Middle frontal gyrus (tissue), 1 donor: ENCODE results near the gene PTPRN2.
A peak's percentile ranks its signal among the peaks of the same experiment; 100 is the strongest.
"Not testable (repeated sequence)": the region's sequence is repeated elsewhere in the genome, so short reads cannot be mapped to it uniquely, and the experiment has no call there.

ENCODE experiments used
- DNase-seq: peaks from one replicate; pipeline ENCODE4 v3.0.0-alpha.2; 2015; ENCODE audit warnings: low spot score; ENCODE audit errors: extremely low spot score

The PTPRN2 gene

GRCh38 chr7:158587162-158588084 lies at the start of gene PTPRN2:
Gene PTPRN2, minus strand, starts transcription at chr7:158587823.
- peak; percentile 22 for DNase-seq

- no peak for DNase-seq
Measured at GRCh38 chr7:158633055-158633956, 45.7 kb upstream of the PTPRN2 start.

DNA sequence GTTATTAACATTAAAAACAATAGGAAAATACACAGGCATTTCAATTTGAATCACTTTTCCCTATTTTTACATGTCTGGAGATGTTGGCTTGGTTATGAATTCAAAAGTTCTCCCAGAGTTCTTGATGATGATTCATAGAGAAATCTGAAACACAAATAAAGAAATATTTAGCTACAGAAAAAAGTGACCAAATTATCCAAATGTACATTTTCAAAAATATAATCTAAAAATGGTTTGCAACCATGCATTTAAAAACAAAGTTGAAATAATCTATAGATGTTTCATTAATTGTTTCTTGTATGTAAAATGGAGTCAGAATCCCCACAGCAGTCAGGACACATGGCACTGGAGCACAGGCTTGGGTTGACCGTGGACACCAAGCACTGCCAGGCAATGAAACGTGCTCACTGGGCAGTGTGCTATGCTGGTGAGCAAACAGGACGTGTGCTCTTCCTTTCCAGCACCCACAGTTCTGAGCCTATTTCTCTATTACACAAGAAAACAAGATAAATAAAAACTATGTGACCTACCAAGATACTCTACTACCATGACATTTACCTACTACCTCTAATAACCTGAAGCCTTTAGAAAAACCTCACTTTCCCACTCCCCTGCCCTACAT lies 44.1 kb upstream of the PTPRN2 start:
- no peak for DNase-seq

DNA sequence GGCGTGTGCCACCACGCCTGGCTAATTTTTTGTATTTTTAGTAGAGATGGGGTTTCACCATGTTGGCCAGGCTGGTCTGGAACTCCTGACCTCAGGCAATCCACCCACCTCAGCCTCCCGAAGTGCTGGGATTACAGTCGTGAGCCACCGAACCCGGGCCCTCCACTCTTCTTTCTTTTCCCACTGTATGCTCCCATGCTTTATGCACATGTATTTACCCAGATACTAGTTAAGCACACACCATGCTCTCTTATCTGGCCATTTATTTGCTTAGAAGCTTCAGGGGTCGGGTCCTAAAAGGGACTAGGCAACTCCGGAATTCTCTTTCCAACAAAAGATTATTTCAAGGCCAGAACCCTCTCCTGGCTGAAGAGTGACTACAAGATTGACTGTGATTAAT lies 38.7 kb upstream of the PTPRN2 start:
- not testable (repeated sequence) for DNase-seq

- DNase-seq, result no peak
Measured at GRCh38 chr7:158623241-158623640, 35.6 kb upstream of the PTPRN2 start.

GRCh38 chr7:158620839-158621441 lies 33.3 kb upstream of the PTPRN2 start:
- DNase-seq, result no peak

DNA sequence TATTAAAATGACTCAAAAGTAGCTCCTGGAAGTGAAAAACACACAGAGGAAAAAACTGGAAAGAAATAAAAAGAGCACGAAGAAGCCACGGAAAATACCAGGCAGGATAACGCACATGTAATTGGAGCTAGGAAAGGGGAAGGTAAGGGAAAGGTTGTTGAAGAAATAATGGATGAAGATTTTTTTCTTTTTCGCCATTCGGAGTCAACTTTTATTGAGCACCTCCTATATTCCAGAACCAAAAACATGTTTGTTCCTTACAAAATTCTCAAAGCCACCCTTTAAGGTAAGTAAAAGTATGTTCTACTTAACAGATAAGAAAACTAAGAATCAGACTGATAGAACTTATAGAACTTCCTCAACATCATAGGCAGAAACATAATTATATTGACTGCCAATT lies 32.8 kb upstream of the PTPRN2 start:
- no peak for DNase-seq

DNA sequence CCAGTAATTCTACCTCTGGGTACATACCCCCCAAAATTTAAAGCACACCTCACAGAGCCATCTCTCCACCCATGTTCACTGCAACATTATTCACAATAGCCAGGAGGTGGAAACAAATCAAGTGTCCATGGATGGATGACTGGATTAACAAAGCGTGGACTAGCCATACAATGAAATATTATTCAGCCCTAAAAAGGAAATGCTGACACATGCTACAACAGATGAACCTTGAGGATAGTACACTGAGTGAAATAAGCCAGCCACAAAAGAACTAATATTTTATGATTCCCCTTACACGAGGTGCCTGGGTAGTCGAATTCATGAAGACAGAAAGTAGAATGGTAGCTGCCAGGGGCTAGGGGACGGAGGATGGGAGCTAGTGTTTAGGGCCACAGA lies 31.1 kb upstream of the PTPRN2 start:
- DNase-seq, result no peak

DNA sequence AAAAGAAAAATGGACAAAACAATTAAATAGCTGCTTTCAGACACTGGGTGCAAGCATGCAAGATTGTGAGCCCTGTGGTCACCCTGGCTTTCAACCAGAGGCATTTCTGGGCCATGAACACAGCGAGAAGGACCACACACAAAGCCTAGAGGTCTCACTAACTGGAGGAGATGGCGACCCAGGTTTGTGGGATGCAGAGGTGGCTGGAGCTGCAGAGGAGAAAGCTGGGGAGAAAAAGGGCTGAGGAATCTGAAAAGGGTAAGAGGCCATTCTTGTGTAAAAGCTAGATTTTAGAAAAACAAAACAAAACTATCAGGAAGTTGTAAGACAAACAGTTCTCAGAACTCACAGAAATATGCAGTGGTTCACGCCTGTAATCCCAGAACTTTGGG lies 30.1 kb upstream of the PTPRN2 start:
- no peak for DNase-seq

DNA sequence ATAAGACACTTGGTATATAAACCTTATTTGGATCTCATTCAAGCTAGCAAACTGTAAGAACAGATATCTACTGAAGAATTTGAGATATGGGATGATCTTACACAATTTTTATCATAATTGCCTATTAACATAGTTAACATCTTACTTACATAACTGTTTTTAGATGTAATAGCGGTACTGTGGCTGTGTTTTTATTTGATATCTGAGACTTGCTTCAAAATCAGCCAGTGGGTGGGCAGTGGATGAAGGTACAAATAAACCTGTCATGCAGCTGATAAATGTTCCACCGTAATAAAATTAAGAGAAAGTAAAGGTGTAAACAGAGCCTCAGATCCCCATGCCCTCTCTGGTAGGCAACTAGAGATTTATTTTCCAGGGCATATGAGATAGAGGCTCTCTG lies 28.4 kb upstream of the PTPRN2 start:
- no peak for DNase-seq

GRCh38 chr7:158614700-158615099 lies 27.1 kb upstream of the PTPRN2 start:
- no peak for DNase-seq

GRCh38 chr7:158613481-158613880 lies 25.9 kb upstream of the PTPRN2 start:
- DNase-seq, result no peak

DNA sequence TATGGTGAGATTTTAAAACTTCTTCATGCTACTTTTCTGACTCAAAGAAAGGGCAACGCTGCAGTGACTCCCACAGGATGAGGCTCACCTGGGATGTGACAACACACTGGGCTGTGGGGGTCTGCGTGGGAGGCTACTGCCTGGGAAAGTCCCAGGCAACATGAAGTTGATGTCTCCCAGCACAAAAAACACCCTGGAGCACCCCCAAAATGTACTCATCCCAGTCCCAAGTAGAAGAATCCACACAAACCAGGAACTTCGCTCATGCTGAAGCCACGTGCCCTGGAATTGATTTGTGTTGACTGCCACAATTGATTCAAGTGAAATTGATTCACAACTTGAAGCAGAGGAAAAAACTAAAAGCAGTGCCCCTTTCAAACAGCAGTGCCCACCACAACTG lies 24.9 kb upstream of the PTPRN2 start:
- no peak for DNase-seq

DNA sequence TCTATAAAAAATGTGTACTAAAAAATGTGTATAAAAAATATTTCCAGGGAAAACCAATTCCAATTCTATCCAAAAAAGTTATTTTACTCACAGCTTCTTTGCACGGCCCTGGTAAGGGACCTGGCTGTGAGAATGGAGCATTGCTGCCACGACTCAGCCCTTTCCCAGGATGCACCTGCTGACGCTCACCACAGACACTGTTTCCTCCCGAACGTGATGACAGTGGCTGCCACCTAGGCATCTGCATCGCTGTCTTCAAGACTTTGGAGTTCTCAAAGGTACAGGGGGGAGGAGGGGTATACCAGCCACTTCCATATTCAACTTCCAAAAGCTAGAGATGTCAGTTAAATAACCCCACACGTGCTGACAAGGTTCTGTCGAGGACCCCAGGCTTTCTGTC lies 23.9 kb upstream of the PTPRN2 start:
- DNase-seq, result no peak

DNA sequence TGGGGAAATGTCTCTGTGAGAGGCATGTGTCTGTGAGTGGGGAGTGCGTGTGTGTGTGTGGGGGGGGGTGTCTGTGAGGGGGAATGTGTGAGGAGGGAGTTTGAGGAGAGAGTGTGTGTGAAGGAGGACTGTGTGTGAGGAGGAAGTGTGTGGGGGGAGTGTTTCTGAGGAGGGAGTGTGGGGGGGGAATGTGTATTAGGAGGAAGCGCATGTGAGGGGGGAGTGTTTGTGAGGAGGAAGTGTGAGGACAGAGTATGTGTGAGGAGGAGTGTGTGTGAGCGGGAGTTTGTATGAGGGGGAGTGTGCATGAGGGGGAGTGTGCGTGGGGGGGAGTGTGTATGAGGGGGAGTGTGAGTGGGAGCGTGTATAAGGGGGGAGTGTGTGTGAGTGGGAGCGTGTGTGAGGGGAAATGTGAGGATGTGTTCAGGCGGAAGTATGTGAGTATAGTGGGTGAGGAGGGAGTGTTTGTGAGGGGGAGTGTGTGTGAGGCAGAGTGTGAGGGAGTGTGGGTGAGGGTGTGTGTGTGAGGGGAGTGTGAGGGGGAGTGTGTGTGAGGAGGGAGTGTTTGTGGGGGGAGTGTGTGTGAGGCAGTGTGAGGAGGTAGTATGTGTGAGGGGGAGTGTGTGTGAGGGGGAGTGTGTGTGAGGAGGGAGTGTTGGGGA lies 21.8 kb upstream of the PTPRN2 start:
- no peak for DNase-seq

DNA sequence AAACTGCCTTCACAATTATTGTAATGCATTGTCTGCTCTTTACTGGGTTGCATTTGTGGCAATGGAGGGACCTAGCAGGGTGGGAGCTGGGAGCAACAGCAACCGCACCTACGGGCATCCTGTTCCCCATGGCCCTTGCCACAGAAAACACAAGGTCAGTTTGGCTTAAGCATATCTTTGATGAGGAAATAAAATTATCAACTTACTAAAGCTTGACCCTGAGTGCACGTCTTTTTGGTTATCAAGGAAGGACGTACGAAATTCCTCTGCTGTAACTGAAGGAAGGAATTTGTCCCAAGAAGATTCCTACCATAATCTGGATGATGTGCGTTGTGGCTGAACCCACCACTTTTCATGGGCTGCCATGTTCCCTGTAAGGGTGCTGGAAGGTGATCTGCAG lies 19.9 kb upstream of the PTPRN2 start:
- DNase-seq, result no peak

GRCh38 chr7:158606671-158607424 lies 19.2 kb upstream of the PTPRN2 start:
- no peak for DNase-seq

GRCh38 chr7:158606129-158606528 lies 18.5 kb upstream of the PTPRN2 start:
- DNase-seq, result no peak

GRCh38 chr7:158603773-158604755 lies 16.4 kb upstream of the PTPRN2 start:
- no peak for DNase-seq
